Colonic mucosa (tissue), 4 donors: ENCODE data around the gene PLCB1. TPM values are rescaled to one million over a fixed set of nuclear protein-coding genes. Genes with fewer than 3 reads are reported as not detected.
"Not testable (repeated sequence)": the region's sequence is repeated elsewhere in the genome, so short reads cannot be mapped to it uniquely, and the experiment has no call there.

Source experiments
- DNase-seq: peaks from one replicate; pipeline ENCODE4 v3.0.0-alpha.2; 2020
- H3K27ac ChIP-seq: fragments of 200-600 bp; one replicate; pipeline ENCODE4 v1.8.0; 2021
- H3K27me3 ChIP-seq: fragments of 200-600 bp; one replicate; pipeline ENCODE4 v1.8.0; 2021
- H3K36me3 ChIP-seq: fragments of 200-600 bp; one replicate; pipeline ENCODE4 v1.8.0; 2021
- H3K4me1 ChIP-seq: fragments of 200-600 bp; one replicate; pipeline ENCODE4 v1.8.0; 2021; ENCODE audit warnings: mild to moderate bottlenecking
- H3K4me3 ChIP-seq: fragments of 200-600 bp; one replicate; pipeline ENCODE4 v1.8.0; 2021
- H3K9ac ChIP-seq, 2 donors: one replicate each; pipeline ENCODE4 v1.7.0; 2013; ENCODE audit warnings: control low read depth in 2 of 2, low read depth in 2 of 2, low read length in 2 of 2
- H3K9me3 ChIP-seq: fragments of 200-600 bp; one replicate; pipeline ENCODE4 v1.8.0; 2021
- CTCF ChIP-seq: fragments of 200-600 bp; IDR thresholded peaks from one replicate; pipeline ENCODE4 v1.8.0; 2022; ENCODE audit warnings: antibody characterized with exemption, mild to moderate bottlenecking
- intact Hi-C: fragments of 100-400 bp; cut with DNase I; formaldehyde crosslinking; loops from one replicate; pipeline ENCODE4 v1.14.1; 2022
- total RNA-seq, 2 donors: library from RNA; stranded (reverse); fragmentation: NEBNext Ultra II Directional in 1 of 2; extraction: Animal tissue kit (Norgen Biotek cat#: 25700) in 1 of 2; gene quantifications; one replicate each; pipeline ENCODE4 v1.2.1, GENCODE V29; 2021
- donor health status: healthy.
- donor health status: DM: no; HTN: no; CAD: no.
- donor health status: DM: no; HTN: no; CAD: no.

The PLCB1 gene
- total RNA-seq, 2 donors from 2014 or later: 8.3 to 9.6 TPM

GRCh38 chr20:8464368-8464767, 332.3 kb downstream of the PLCB1 start:
- Histone ChIP-seq H3K9ac (no peak overlapping the region), H3K27ac (no peak overlapping the region), H3K9me3 (no peaks in the 10 kb centered on the region), H3K4me1 (no peaks in the 10 kb centered on the region), H3K36me3 (no peaks in the 10 kb centered on the region), H3K27me3 (no peaks in the 10 kb centered on the region), H3K4me3 (no peak overlapping the region)
- TF ChIP-seq CTCF: no peak
- intact Hi-C loops: no loop called here
- no peak for DNase-seq

GRCh38 chr20:8466781-8467180, 334.7 kb downstream of the PLCB1 start:
- H3K9ac ChIP-seq, H3K9me3 ChIP-seq, H3K27me3 ChIP-seq, H3K36me3 ChIP-seq, intact Hi-C loops, H3K27ac ChIP-seq, H3K4me1 ChIP-seq, DNase-seq, H3K4me3 ChIP-seq: not testable (repeated sequence)

- H3K27me3 ChIP-seq: no peaks in the 10 kb centered on the region
- no peak overlapping the region for H3K27ac ChIP-seq
- no peak for DNase-seq
- H3K9ac ChIP-seq: no peak overlapping the region
- intact Hi-C loops: no loop called here
- H3K4me1 ChIP-seq: no peaks in the 10 kb centered on the region
- H3K9me3 ChIP-seq: no peaks in the 10 kb centered on the region
- no peaks in the 10 kb centered on the region for H3K36me3 ChIP-seq
- TF ChIP-seq CTCF: no peak
- no peak overlapping the region for H3K4me3 ChIP-seq
Observed at GRCh38 chr20:8470156-8470555, 338.1 kb downstream of the PLCB1 start.

- no peak overlapping the region for H3K27ac ChIP-seq
- no peaks in the 10 kb centered on the region for H3K4me1 ChIP-seq
- H3K9me3 ChIP-seq: no peaks in the 10 kb centered on the region
- no peak for DNase-seq
- intact Hi-C loops: no loop called here
- no peaks in the 10 kb centered on the region for H3K27me3 ChIP-seq
- no peak overlapping the region for H3K9ac ChIP-seq
- H3K4me3 ChIP-seq: no peak overlapping the region
- no peak for TF ChIP-seq CTCF
- H3K36me3 ChIP-seq: no peaks in the 10 kb centered on the region
Observed at GRCh38 chr20:8471465-8471864, 339.4 kb downstream of the PLCB1 start.

GRCh38 chr20:8473459-8473858, 341.4 kb downstream of the PLCB1 start:
- H3K4me1 ChIP-seq: no peaks in the 10 kb centered on the region
- H3K27ac ChIP-seq: no peak overlapping the region
- H3K4me3 ChIP-seq: no peak overlapping the region
- DNase-seq: no peak
- H3K9me3 ChIP-seq: no peaks in the 10 kb centered on the region
- H3K9ac ChIP-seq: no peak overlapping the region
- no peaks in the 10 kb centered on the region for H3K27me3 ChIP-seq
- no peak for TF ChIP-seq CTCF
- intact Hi-C loops: no loop called here
- H3K36me3 ChIP-seq: no peaks in the 10 kb centered on the region

- TF ChIP-seq CTCF: no peak
- intact Hi-C loops: no loop called here
- H3K9me3 ChIP-seq: no peaks in the 10 kb centered on the region
- H3K4me3 ChIP-seq: no peak overlapping the region
- H3K27me3 ChIP-seq: no peaks in the 10 kb centered on the region
- no peak overlapping the region for H3K9ac ChIP-seq
- no peak overlapping the region for H3K27ac ChIP-seq
- H3K4me1 ChIP-seq: no peaks in the 10 kb centered on the region
- no peaks in the 10 kb centered on the region for H3K36me3 ChIP-seq
- no peak for DNase-seq
Observed at GRCh38 chr20:8474027-8474668, 342.1 kb downstream of the PLCB1 start.
